Glutamatergic neuron (in vitro differentiated cells): Measurements from ENCODE around the gene ZNF134. TPM values are rescaled to one million over a fixed set of nuclear protein-coding genes. Genes with fewer than 3 reads are reported as not detected.

Source experiments
- DNase-seq: peaks from one replicate; pipeline ENCODE4 v3.0.0; 2022
- H3K27ac Mint-ChIP-seq: one replicate; pipeline ENCODE4 v1.8.0; 2020; ENCODE audit warnings: mild to moderate bottlenecking, mixed read lengths, inconsistent platforms; ENCODE audit not compliant: unreplicated experiment
- H3K27me3 Mint-ChIP-seq: one replicate; pipeline ENCODE4 v1.8.0; 2020; ENCODE audit warnings: mild to moderate bottlenecking, moderate library complexity, mixed read lengths, inconsistent platforms; ENCODE audit not compliant: unreplicated experiment
- H3K36me3 Mint-ChIP-seq: one replicate; pipeline ENCODE4 v1.8.0; 2020; ENCODE audit warnings: mild to moderate bottlenecking, mixed read lengths, inconsistent platforms; ENCODE audit not compliant: unreplicated experiment
- H3K4me1 Mint-ChIP-seq: one replicate; pipeline ENCODE4 v1.8.0; 2020; ENCODE audit warnings: mild to moderate bottlenecking, low read depth, mixed read lengths, inconsistent platforms; ENCODE audit not compliant: unreplicated experiment
- H3K4me3 Mint-ChIP-seq: one replicate; pipeline ENCODE4 v1.8.0; 2020; ENCODE audit warnings: mild to moderate bottlenecking, mixed read lengths, inconsistent platforms; ENCODE audit not compliant: unreplicated experiment
- H3K9me3 Mint-ChIP-seq: one replicate; pipeline ENCODE4 v1.8.0; 2020; ENCODE audit warnings: mild to moderate bottlenecking, moderate library complexity, mixed read lengths, inconsistent platforms; ENCODE audit not compliant: unreplicated experiment
- CTCF ChIP-seq: fragments of 200-600 bp; sonication (generic); IDR thresholded peaks from one replicate; pipeline ENCODE4 v1.5.0; 2021; ENCODE audit not compliant: partially characterized antibody, unreplicated experiment
- total RNA-seq: library from RNA; stranded (reverse); fragmentation: NEBNext Ultra II Directional; extraction: Animal tissue kit (Norgen Biotek cat#: 25700); gene quantifications from one replicate; pipeline ENCODE4 v1.2.1, GENCODE V29; 2021; ENCODE audit not compliant: unreplicated experiment

ZNF134 gene
- total RNA-seq, 1 donor from 2014 or later: 41.2 TPM

- no peak overlapping the region for H3K4me3 Mint-ChIP-seq
- no peaks in the 10 kb centered on the region for H3K4me1 Mint-ChIP-seq
- no peak for TF ChIP-seq CTCF
- H3K27ac Mint-ChIP-seq: no peak overlapping the region
- DNase-seq: no peak
- H3K27me3 Mint-ChIP-seq: peaks cover 7% of the 10 kb centered on the region
- H3K36me3 Mint-ChIP-seq: peaks cover 4% of the 10 kb centered on the region
- peaks cover 2% of the 10 kb centered on the region for H3K9me3 Mint-ChIP-seq
Observed at GRCh38 chr19:57651654-57651996, 37.6 kb downstream of the ZNF134 start.

GRCh38 chr19:57653689-57654088 is 39.6 kb downstream of the ZNF134 start:
- Mint-ChIP-seq H3K4me3 (no peak overlapping the region), H3K9me3 (peaks cover 2% of the 10 kb centered on the region), H3K27ac (no peak overlapping the region), H3K36me3 (peaks cover 4% of the 10 kb centered on the region), H3K27me3 (peaks cover 7% of the 10 kb centered on the region), H3K4me1 (no peaks in the 10 kb centered on the region)
- TF ChIP-seq CTCF: no peak
- DNase-seq: no peak

GRCh38 chr19:57655443-57655842 is 41.4 kb downstream of the ZNF134 start:
- peaks cover 4% of the 10 kb centered on the region for H3K36me3 Mint-ChIP-seq
- H3K4me3 Mint-ChIP-seq: no peak overlapping the region
- TF ChIP-seq CTCF: no peak
- H3K27ac Mint-ChIP-seq: no peak overlapping the region
- DNase-seq: no peak
- peaks cover 9% of the 10 kb centered on the region for H3K27me3 Mint-ChIP-seq
- no peaks in the 10 kb centered on the region for H3K4me1 Mint-ChIP-seq
- peaks cover 2% of the 10 kb centered on the region for H3K9me3 Mint-ChIP-seq

GRCh38 chr19:57656346-57656745 is 42.3 kb downstream of the ZNF134 start:
- no peak overlapping the region for H3K27ac Mint-ChIP-seq
- H3K4me1 Mint-ChIP-seq: no peaks in the 10 kb centered on the region
- no peak overlapping the region for H3K4me3 Mint-ChIP-seq
- peaks cover 4% of the 10 kb centered on the region for H3K36me3 Mint-ChIP-seq
- H3K9me3 Mint-ChIP-seq: peaks cover 2% of the 10 kb centered on the region
- H3K27me3 Mint-ChIP-seq: peaks cover 8% of the 10 kb centered on the region
- no peak for DNase-seq
- no peak for TF ChIP-seq CTCF

GRCh38 chr19:57664269-57665127 is 50.5 kb downstream of the ZNF134 start:
- Mint-ChIP-seq H3K27me3 (peaks cover 4% of the 10 kb centered on the region), H3K4me3 (peak overlapping the region; percentile 84), H3K36me3 (no peaks in the 10 kb centered on the region), H3K9me3 (no peaks in the 10 kb centered on the region), H3K4me1 (no peaks in the 10 kb centered on the region), H3K27ac (peak overlapping the region; percentile 70)
- no peak for TF ChIP-seq CTCF
- DNase-seq: peak; percentile 80
